Activated T-helper 2 cell treated with anti-CD3 and anti-CD28 coated beads, Interferon-gamma antibody, Interleukin-2, Interleukin-4, amounts not matched to agents 10 μg/mL and 5 μg/mL and 100 μg/mL, durations not matched to agents 14 hours and 24 hours and 36 hours (primary cell): Measurements from ENCODE around the gene PRRT1. TPM values are rescaled to one million over a fixed set of nuclear protein-coding genes. Genes with fewer than 3 reads are reported as not detected.

Experiments
- DNase-seq: peaks from one replicate; pipeline ENCODE4 v3.0.0; 2021; ENCODE audit warnings: low spot score
- H3K27ac Mint-ChIP-seq: one replicate; pipeline ENCODE4 v1.8.0; 2021; ENCODE audit warnings: mixed read lengths
- H3K27me3 Mint-ChIP-seq: one replicate; pipeline ENCODE4 v1.8.0; 2021; ENCODE audit warnings: low read depth, mixed read lengths
- H3K36me3 Mint-ChIP-seq: one replicate; pipeline ENCODE4 v1.8.0; 2021; ENCODE audit warnings: low read depth, mixed read lengths
- H3K4me1 Mint-ChIP-seq: one replicate; pipeline ENCODE4 v1.8.0; 2021; ENCODE audit warnings: low read depth, mixed read lengths
- H3K4me3 Mint-ChIP-seq: one replicate; pipeline ENCODE4 v1.8.0; 2021; ENCODE audit warnings: low read depth, mild to moderate bottlenecking, moderate library complexity, mixed read lengths
- H3K9me3 Mint-ChIP-seq: one replicate; pipeline ENCODE4 v1.8.0; 2021; ENCODE audit warnings: mixed read lengths
- intact Hi-C: fragments of 100-400 bp; cut with micrococcal nuclease; formaldehyde crosslinking; loops from one replicate; pipeline ENCODE4 v1.15.1; 2023
- total RNA-seq: library from RNA; stranded (reverse); gene quantifications from 2 replicates; pipeline ENCODE4 v1.2.3, GENCODE V29; 2022

PRRT1 gene
- total RNA-seq, 1 donor from 2014 or later = 0.27 TPM

- H3K4me1 Mint-ChIP-seq = peaks cover 6% of the 10 kb centered on the region
- H3K4me3 Mint-ChIP-seq = no peak overlapping the region
- peaks cover 2% of the 10 kb centered on the region for H3K27me3 Mint-ChIP-seq
- intact Hi-C loops = loop anchor here (5.0 kb wide), 1 partner anchor 38 kb away; the partner anchor contains the start of genes PPT2 and PRRT1
- no peak overlapping the region for H3K27ac Mint-ChIP-seq
- H3K36me3 Mint-ChIP-seq = peaks cover 55% of the 10 kb centered on the region
- DNase-seq = no peak
- no peaks in the 10 kb centered on the region for H3K9me3 Mint-ChIP-seq
These were observed 36.9 kb downstream of the PRRT1 start for GRCh38 chr6:32114796-32115195.

GRCh38 chr6:32113386-32114352 lies 38.1 kb downstream of the PRRT1 start:
- Mint-ChIP-seq H3K27ac (no peak overlapping the region), H3K9me3 (no peaks in the 10 kb centered on the region), H3K36me3 (peaks cover 44% of the 10 kb centered on the region), H3K27me3 (peaks cover 8% of the 10 kb centered on the region), H3K4me3 (no peak overlapping the region), H3K4me1 (peaks cover 1% of the 10 kb centered on the region)
- no peak for DNase-seq
- intact Hi-C loops = no loop called here

- Mint-ChIP-seq H3K4me3 (no peak overlapping the region), H3K27ac (no peak overlapping the region), H3K4me1 (peaks cover 1% of the 10 kb centered on the region), H3K36me3 (peaks cover 35% of the 10 kb centered on the region), H3K27me3 (peaks cover 13% of the 10 kb centered on the region), H3K9me3 (no peaks in the 10 kb centered on the region)
- DNase-seq = no peak
- intact Hi-C loops = no loop called here
These were observed 39.2 kb downstream of the PRRT1 start for GRCh38 chr6:32112431-32112980.

GRCh38 chr6:32111424-32112066 lies 40.2 kb downstream of the PRRT1 start:
- Mint-ChIP-seq H3K27ac (no peak overlapping the region), H3K27me3 (peaks cover 13% of the 10 kb centered on the region), H3K4me1 (peaks cover 1% of the 10 kb centered on the region), H3K9me3 (no peaks in the 10 kb centered on the region), H3K36me3 (peaks cover 25% of the 10 kb centered on the region), H3K4me3 (no peak overlapping the region)
- no peak for DNase-seq
- intact Hi-C loops = no loop called here

GRCh38 chr6:32110632-32111031 lies 41.1 kb downstream of the PRRT1 start:
- Mint-ChIP-seq H3K4me3 (no peak overlapping the region), H3K4me1 (peaks cover 1% of the 10 kb centered on the region), H3K36me3 (peaks cover 16% of the 10 kb centered on the region), H3K9me3 (no peaks in the 10 kb centered on the region), H3K27ac (no peak overlapping the region), H3K27me3 (peaks cover 13% of the 10 kb centered on the region)
- no peak for DNase-seq
- intact Hi-C loops = no loop called here

- peaks cover 1% of the 10 kb centered on the region for H3K4me1 Mint-ChIP-seq
- H3K27ac Mint-ChIP-seq = no peak overlapping the region
- intact Hi-C loops = no loop called here
- DNase-seq = no peak
- H3K27me3 Mint-ChIP-seq = peaks cover 17% of the 10 kb centered on the region
- H3K36me3 Mint-ChIP-seq = peaks cover 9% of the 10 kb centered on the region
- H3K9me3 Mint-ChIP-seq = no peaks in the 10 kb centered on the region
- no peak overlapping the region for H3K4me3 Mint-ChIP-seq
These were observed 42.0 kb downstream of the PRRT1 start for GRCh38 chr6:32109765-32110160.

GRCh38 chr6:32109114-32109764 lies 42.5 kb downstream of the PRRT1 start, which contains the start of gene TNXB:
TNXB (minus strand) TSS chr6:32109338; CDS start chr6:32098198, 11,140 bp downstream.
- no peak for DNase-seq
- Mint-ChIP-seq H3K4me1 (peaks cover 1% of the 10 kb centered on the region), H3K36me3 (peaks cover 6% of the 10 kb centered on the region), H3K27me3 (peaks cover 17% of the 10 kb centered on the region), H3K27ac (no peak within 1 kb of the TSS), H3K9me3 (no peaks in the 10 kb centered on the region), H3K4me3 (no peak within 1 kb of the TSS)
- intact Hi-C loops = no loop called here

GRCh38 chr6:32108727-32109113 lies 43.0 kb downstream of the PRRT1 start:
- Mint-ChIP-seq H3K36me3 (peaks cover 6% of the 10 kb centered on the region), H3K4me1 (peaks cover 1% of the 10 kb centered on the region), H3K27ac (no peak overlapping the region), H3K4me3 (no peak overlapping the region), H3K27me3 (peaks cover 17% of the 10 kb centered on the region), H3K9me3 (no peaks in the 10 kb centered on the region)
- intact Hi-C loops = no loop called here
- no peak for DNase-seq

GRCh38 chr6:32108094-32108627 lies 43.6 kb downstream of the PRRT1 start:
- intact Hi-C loops = no loop called here
- no peak overlapping the region for H3K27ac Mint-ChIP-seq
- H3K27me3 Mint-ChIP-seq = peaks cover 20% of the 10 kb centered on the region
- H3K9me3 Mint-ChIP-seq = no peaks in the 10 kb centered on the region
- no peak for DNase-seq
- H3K4me1 Mint-ChIP-seq = peaks cover 1% of the 10 kb centered on the region
- no peak overlapping the region for H3K4me3 Mint-ChIP-seq
- peaks cover 6% of the 10 kb centered on the region for H3K36me3 Mint-ChIP-seq

- H3K27ac Mint-ChIP-seq = no peak overlapping the region
- peaks cover 1% of the 10 kb centered on the region for H3K4me1 Mint-ChIP-seq
- peaks cover 20% of the 10 kb centered on the region for H3K27me3 Mint-ChIP-seq
- no peak for DNase-seq
- intact Hi-C loops = no loop called here
- no peak overlapping the region for H3K4me3 Mint-ChIP-seq
- no peaks in the 10 kb centered on the region for H3K9me3 Mint-ChIP-seq
- H3K36me3 Mint-ChIP-seq = peaks cover 3% of the 10 kb centered on the region
These were observed 44.3 kb downstream of the PRRT1 start for GRCh38 chr6:32107406-32107805.

GRCh38 chr6:32105433-32105832 lies 46.3 kb downstream of the PRRT1 start:
- H3K36me3 Mint-ChIP-seq = no peaks in the 10 kb centered on the region
- peaks cover 1% of the 10 kb centered on the region for H3K4me1 Mint-ChIP-seq
- no peak for DNase-seq
- H3K27me3 Mint-ChIP-seq = peaks cover 20% of the 10 kb centered on the region
- no peak overlapping the region for H3K4me3 Mint-ChIP-seq
- no peak overlapping the region for H3K27ac Mint-ChIP-seq
- intact Hi-C loops = no loop called here
- H3K9me3 Mint-ChIP-seq = no peaks in the 10 kb centered on the region

GRCh38 chr6:32102255-32102654 lies 49.5 kb downstream of the PRRT1 start:
- intact Hi-C loops = no loop called here
- DNase-seq = no peak
- Mint-ChIP-seq H3K4me1 (no peaks in the 10 kb centered on the region), H3K4me3 (no peak overlapping the region), H3K9me3 (no peaks in the 10 kb centered on the region), H3K36me3 (no peaks in the 10 kb centered on the region), H3K27me3 (peaks cover 24% of the 10 kb centered on the region), H3K27ac (no peak overlapping the region)
